HG02885 (cell line): ENCODE data around the gene HTR3B.
"Not testable (repeated sequence)": the region's sequence is repeated elsewhere in the genome, so short reads cannot be mapped to it uniquely, and the experiment has no call there.

ENCODE experiments used
- ATAC-seq: cut with Tn5 transposase; IDR thresholded peaks from one replicate; pipeline ENCODE4 v1.9.1; 2021; ENCODE audit warnings: mild to moderate bottlenecking; ENCODE audit not compliant: unreplicated experiment, poor library complexity

The HTR3B gene, protein sequence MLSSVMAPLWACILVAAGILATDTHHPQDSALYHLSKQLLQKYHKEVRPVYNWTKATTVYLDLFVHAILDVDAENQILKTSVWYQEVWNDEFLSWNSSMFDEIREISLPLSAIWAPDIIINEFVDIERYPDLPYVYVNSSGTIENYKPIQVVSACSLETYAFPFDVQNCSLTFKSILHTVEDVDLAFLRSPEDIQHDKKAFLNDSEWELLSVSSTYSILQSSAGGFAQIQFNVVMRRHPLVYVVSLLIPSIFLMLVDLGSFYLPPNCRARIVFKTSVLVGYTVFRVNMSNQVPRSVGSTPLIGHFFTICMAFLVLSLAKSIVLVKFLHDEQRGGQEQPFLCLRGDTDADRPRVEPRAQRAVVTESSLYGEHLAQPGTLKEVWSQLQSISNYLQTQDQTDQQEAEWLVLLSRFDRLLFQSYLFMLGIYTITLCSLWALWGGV

GRCh38 chr11:113904379-113905101, at the start of gene HTR3B:
TSS of gene HTR3B (plus strand) at chr11:113904796. CDS start at chr11:113904934, 138 bp downstream.
- ATAC-seq = no peak

- no peak for ATAC-seq
These were observed 48.8 kb upstream of the HTR3B start for GRCh38 chr11:113855803-113856202.

DNA sequence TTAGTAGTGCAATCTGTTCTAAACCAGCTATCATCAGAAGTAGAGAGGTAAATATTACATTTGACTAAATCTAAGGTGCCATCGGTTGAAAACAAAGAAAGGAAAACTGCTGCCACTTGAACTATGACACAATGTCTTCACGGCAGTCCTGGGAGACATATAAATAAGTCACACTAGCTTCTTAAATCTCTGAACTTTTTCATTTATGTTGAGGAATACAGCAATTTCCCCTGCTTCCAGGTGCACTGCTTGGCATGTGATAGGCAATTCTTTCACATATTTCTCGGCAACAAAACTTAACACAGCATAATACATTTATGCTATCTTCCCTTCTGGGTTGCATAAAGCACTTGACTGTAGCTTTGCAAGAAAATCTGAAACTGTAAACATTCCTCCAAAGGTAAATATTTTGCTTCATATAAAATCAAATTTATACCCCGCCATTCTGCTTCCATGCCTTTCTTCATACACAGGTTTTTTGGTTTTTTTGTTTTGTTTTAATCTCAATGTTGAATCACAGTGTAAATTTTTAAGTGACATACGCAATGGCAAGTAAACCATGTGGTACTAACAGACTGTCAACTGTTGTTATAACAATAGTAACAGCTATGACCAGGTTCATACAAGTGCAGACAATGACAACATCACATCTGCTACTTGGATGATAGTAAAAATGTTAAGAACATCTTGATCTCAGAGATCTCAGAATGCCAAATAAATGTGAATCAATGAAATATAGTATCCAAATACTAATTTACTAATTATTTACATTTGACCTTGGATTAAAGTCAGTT, 47.4 kb upstream of the HTR3B start:
- no peak for ATAC-seq

DNA sequence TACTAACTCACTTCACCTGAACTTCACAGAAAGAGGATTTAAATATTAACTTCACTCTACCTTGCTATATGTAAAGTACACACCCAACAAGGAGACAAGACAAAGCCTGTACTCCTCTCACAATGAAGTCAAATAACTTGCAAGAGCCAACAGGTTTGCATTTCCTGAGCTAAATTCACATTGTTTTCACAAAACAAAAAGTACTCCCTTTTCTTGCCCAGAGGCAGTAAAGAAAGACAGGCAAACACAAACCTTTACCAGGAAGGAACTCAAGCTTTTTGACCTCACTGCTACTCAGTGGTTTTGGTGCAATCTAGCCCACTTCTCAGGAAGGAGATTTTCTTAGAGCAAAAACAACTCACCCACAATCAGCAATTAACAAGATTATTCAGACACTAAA, 44.9 kb upstream of the HTR3B start:
- no peak for ATAC-seq

DNA sequence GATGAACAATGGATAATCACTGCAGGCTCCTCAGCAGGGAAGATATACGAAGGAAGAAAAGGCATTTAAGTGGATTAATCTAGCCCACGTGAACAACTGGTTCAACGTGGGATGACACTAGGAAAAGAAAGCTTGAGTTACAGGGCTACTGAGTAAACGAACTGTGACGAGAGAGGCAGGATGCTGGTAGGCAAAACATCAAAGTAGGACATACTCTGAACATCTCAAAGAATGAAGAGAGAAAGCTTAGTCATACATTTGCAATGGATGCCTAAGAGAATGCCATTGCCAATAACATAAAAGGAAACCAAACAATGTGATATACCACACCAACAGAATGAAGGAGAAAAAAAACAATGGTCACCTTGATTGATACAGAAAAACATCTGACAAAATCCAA, 42.2 kb upstream of the HTR3B start:
- no peak for ATAC-seq

- ATAC-seq = no peak
These were observed 40.2 kb upstream of the HTR3B start for GRCh38 chr11:113864410-113864809.

DNA sequence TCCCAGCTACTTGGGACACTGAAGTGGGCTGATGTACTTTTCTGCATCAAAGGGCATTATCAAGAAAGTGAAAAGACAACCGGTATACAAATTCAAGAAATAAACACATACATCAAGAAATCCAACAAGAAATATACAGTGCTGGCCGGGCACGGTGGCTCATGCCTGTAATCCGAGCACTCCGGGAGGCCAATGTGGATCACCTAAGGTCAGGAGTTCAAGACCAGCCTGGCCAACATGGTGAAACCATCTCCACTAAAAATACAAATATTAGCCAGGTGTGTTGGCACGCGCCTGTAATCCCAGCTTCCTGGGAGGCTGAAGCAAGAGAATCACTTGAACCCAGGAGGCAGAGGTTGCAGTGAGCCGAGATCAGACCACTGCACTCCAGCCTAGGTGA, 38.7 kb upstream of the HTR3B start:
- ATAC-seq = no peak

- ATAC-seq = no peak
These were observed 36.6 kb upstream of the HTR3B start for GRCh38 chr11:113867843-113868503.

DNA sequence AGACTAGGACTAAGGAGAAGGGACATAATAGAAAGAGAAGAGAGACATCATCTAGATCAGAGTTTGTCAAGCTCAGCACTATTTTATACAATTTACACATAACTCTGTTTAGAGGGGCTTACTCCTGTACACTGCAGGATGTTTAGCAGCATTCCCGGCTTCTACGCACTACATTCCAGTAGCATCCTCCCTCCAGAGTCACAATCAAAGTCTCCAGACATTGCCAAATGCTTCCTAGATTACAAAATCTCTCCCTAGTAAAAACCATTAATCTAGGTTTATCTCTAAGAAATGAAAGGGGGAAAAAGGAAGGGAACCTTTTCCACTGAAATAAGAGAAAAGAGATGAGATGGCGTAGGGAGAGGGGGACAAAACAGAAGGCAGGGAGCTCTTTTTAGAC, 33.3 kb upstream of the HTR3B start:
- ATAC-seq = no peak

GRCh38 chr11:113873236-113873626, 31.4 kb upstream of the HTR3B start:
- ATAC-seq = no peak

GRCh38 chr11:113874096-113874495, 30.5 kb upstream of the HTR3B start:
- no peak for ATAC-seq

DNA sequence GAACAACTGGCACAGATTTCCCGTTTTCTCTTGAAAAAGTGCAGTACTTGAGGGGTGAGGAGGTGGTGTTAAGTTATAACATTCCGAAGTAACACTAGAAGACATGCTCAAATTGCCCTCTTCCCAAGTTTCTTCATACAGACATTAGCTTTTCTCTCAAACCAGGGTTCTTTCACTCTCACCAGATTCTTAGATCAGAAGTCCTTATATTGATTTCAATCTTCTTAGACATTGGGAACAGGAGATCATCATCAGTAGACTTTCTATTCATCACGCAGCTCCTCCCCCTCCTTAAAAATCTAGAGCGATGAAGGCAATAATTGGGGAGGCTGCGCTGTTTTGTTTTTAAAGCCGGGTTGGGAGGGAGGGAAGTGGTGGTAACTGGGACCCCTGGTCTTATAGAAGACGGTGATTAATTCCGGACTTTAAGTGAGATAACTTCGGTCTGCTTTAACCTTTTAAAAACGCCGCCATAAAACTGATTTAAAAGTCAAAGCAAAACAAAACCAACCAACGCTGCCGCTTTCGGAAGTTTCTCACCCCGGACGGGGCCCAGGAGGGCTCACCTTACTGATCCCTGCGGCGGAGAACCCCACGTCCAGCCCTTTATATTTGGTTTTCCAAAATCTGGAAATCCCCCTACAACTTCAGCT, 29.9 kb upstream of the HTR3B start:
- ATAC-seq = peak; percentile 31

DNA sequence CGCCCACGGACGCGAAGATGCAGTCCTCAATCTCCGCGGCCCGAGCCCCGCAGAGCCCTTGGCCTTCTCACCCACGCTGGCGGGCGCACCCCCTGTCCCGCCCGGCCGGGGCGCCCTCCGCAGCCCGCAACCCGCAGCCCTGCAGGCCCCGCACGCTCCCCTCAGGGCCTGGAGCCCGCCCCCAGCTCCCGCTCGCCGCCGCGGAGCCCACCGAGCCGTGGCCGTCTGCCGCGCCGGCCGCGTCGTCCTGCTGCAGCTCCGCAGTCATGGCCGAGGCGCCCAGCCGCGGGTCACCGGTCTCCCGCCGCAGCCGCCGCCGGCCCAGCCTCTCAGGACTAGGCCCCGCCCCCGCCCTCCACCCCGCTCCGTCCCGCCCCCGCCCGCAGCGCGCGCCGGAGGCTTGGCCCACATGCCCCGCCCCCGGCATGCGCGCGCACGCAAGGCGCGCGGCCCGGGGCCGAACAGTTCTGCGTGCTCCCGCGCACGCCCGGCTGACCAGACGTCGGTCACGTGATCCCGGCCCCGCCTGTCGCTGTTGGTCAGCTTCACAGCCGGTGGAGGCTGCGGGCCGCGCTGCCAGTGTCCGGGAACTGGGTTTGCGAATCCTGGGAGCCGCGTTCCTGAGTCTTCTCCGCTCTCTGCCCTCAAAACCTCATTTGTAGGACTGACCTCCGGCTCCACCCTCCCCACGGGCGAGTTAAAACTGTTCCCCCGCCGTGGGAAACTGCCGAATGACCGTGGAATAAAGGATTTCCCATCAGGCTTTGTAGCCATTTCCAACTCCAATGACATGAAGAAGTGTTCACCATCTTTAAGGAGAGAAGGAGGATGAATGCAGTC, 29.1 kb upstream of the HTR3B start, which contains the start of gene USP28:
Gene USP28 (minus strand): TSS at position 339 of the 840 bp plus-strand sequence. CDS start 71 bp downstream, at position 268.
- peak; percentile 87 for ATAC-seq

DNA sequence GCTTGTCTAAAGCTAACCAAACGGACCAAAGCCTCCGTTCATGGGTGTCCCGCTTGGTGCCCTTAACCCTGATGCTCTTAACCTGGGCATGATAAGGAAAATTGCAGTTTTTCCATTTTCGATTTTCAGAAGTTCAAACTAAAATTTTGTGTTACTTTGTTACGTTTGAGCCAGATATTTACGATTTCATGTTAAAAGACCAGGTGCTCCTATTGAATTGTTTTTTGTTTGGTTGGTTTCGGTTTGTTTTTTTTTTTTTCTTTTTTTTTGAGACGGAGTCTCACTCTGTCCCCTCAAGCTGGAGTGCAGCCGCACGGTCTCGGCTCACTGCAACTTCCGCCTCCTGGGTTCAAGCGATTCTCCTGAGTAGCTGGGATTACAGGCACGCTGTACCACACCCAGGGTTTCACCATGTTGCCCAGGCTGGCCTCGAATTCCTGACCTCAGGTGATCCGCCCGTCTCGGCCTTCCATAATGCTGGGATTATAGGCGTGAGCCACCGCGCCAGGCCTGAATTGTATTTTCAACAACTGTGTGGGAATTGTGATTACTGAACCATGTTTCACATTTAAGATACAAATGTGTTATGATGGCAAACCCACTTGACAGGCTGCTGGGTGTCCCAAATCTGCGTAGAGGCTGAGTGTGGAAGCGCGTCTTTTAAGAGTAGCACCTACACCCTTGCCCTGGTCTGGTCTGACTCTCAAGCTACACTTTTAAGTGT, 28.4 kb upstream of the HTR3B start:
- no peak for ATAC-seq

DNA sequence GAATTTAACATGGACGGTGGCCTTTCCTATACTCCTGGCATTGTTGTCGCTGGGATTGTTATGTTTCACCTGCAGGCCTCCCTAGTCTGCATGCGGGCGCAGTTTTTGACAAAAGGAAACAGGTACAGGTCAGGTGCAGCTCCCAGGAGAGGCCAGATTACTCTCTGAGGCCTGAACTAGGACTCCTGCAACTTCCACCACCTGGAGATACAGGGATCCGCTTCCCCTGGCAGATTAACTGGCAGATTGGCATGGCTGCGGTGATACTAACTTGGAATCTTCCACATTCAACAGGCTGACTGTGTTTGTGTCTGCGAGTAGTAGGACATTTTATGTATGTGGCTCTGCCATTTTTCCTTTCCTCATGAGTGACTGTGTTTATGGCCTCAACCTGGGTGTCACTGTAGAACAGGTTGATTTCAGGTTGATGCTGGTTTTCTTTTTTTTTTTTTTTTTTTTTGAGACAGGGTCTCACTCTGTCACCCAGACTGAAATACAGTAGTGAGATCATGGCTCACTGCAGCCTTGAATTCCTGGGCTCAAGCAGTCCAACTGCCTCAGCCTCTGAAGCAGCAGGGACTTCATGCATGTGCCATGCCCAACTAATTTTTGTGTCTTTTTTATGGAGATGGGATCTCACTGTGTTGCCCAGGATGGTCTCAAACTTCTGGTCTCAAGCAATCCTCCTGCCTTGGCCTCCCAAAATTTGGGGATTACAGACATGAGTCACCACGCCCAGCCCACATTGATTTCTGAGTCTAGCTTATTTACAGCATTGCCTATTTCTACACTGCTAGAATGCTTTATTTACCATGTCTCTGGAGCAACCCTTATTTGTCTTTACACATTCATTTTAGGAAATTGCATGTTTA, 27.6 kb upstream of the HTR3B start:
- ATAC-seq = no peak

GRCh38 chr11:113877670-113878055, 26.9 kb upstream of the HTR3B start:
- ATAC-seq = no peak

DNA sequence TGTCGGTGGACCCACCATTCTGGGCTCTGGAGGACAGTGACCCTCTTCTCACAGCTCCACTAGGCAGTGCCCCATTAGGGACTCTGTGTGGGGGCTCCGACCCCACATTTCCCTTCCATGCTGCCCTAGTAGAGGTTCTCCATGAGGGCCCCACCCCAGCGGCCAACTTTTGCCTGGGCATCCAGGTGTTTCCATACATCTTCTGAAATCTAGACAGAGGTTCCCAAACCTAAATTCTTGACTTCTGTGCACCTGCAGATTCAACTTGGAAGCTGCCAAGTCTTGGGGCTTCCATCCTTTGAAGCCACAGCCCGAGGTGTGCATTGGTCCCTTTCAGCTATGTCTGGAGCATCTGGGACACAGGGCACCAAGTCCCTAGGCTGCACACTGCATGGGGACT, 25.1 kb upstream of the HTR3B start:
- not testable (repeated sequence) for ATAC-seq
